Globus pallidus (tissue), 1 donor: ENCODE measurements around the gene RUFY3.
"Not testable (repeated sequence)": the region's sequence is repeated elsewhere in the genome, so short reads cannot be mapped to it uniquely, and the experiment has no call there.

Experiments
- DNase-seq: peaks from one replicate; pipeline ENCODE4 v3.0.0-alpha.2; 2015; ENCODE audit warnings: low spot score

The RUFY3 gene

GRCh38 chr4:70721747-70722146 lies at the start of gene RUFY3:
Gene RUFY3, plus strand, starts transcription at chr4:70721964. Its CDS starts 610 bp downstream, at chr4:70722574.
- peak; percentile 95 for DNase-seq

- no peak for DNase-seq
Observed at GRCh38 chr4:70674191-70674590, 47.6 kb upstream of the RUFY3 start.

- no peak for DNase-seq
Observed at GRCh38 chr4:70674731-70675130, 47.0 kb upstream of the RUFY3 start.

- no peak for DNase-seq
Observed at GRCh38 chr4:70676554-70677090, 45.1 kb upstream of the RUFY3 start.

- DNase-seq = no peak
Observed at GRCh38 chr4:70678383-70678999, 43.3 kb upstream of the RUFY3 start.

- DNase-seq = no peak
Observed at GRCh38 chr4:70680934-70681333, 40.8 kb upstream of the RUFY3 start.

- no peak for DNase-seq
Observed at GRCh38 chr4:70681704-70682103, 40.1 kb upstream of the RUFY3 start.

GRCh38 chr4:70682142-70682541 lies 39.6 kb upstream of the RUFY3 start:
- DNase-seq = not testable (repeated sequence)

GRCh38 chr4:70687392-70687791 lies 34.4 kb upstream of the RUFY3 start:
- no peak for DNase-seq

- peak; percentile 99 for DNase-seq
Observed at GRCh38 chr4:70687821-70688794, 33.7 kb upstream of the RUFY3 start, which contains the start of gene UTP3. Gene UTP3, plus strand, starts transcription at chr4:70688532. Its CDS starts 146 bp downstream, at chr4:70688678.

- DNase-seq = no peak
Observed at GRCh38 chr4:70688795-70689231, 33.0 kb upstream of the RUFY3 start.

GRCh38 chr4:70691661-70692060 lies 30.1 kb upstream of the RUFY3 start:
- no peak for DNase-seq

- DNase-seq = not testable (repeated sequence)
Observed at GRCh38 chr4:70694633-70695032, 27.1 kb upstream of the RUFY3 start.

GRCh38 chr4:70698435-70698834 lies 23.3 kb upstream of the RUFY3 start:
- DNase-seq = not testable (repeated sequence)

- no peak for DNase-seq
Observed at GRCh38 chr4:70700712-70701111, 21.1 kb upstream of the RUFY3 start.

- DNase-seq = no peak
Observed at GRCh38 chr4:70701271-70701670, 20.5 kb upstream of the RUFY3 start.

- not testable (repeated sequence) for DNase-seq
Observed at GRCh38 chr4:70702592-70702991, 19.2 kb upstream of the RUFY3 start.

- DNase-seq = peak; percentile 47
Observed at GRCh38 chr4:70703619-70704214, 18.0 kb upstream of the RUFY3 start.

GRCh38 chr4:70704215-70704930 lies 17.4 kb upstream of the RUFY3 start:
- DNase-seq = peak; percentile 75

- no peak for DNase-seq
Observed at GRCh38 chr4:70704931-70705182, 16.9 kb upstream of the RUFY3 start.

GRCh38 chr4:70705183-70706043 lies 16.4 kb upstream of the RUFY3 start:
- peak; percentile 63 for DNase-seq
